ENCODE results near the gene UBE2D2. TPM values are rescaled to one million over a fixed set of nuclear protein-coding genes. Genes with fewer than 3 reads are reported as not detected.
"Not testable (repeated sequence)": the region's sequence is repeated elsewhere in the genome, so short reads cannot be mapped to it uniquely, and the experiment has no call there.

UBE2D2 gene
- total RNA-seq, 1 donor from 2014 or later: 155 TPM

DNA sequence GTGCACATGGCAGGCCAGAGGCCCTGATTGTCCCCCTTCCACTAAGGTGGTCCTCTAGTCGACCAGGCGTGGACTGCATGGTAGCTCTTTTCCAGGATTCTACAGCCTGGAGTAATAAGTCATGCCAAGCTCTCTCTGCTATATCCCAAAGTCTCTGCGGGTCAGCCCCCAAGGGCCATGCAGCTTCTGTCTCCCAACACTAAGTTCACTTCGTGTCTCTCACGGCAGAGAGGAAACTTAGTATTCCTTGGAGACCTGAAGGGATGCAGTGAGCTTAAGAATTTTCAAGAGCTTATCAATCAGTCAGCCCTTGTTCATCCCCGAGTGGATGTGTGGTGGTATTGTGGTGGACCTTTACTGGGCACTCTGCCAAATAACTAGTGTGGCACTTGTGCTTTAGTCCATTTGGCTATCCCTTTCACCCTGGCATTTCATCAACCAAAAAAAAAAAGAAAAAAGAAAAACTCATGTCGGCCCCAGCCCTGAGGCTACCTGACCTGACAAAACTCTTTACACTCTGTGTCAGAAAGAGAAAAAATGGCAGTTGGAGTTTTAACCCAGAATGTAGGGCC lies 33.2 kb upstream of the UBE2D2 start:
- H3K9me3 Mint-ChIP-seq (ENCODE audit: low read depth); DNase-seq (ENCODE audit: low spot score, unreplicated experiment); H3K4me3 Mint-ChIP-seq (ENCODE audit: low read depth); H3K27ac Mint-ChIP-seq; H3K4me1 Mint-ChIP-seq (ENCODE audit: low read depth); H3K36me3 Mint-ChIP-seq (ENCODE audit: insufficient read depth): not testable (repeated sequence)
- peaks cover 12% of the 10 kb centered on the region for H3K27me3 Mint-ChIP-seq

DNA sequence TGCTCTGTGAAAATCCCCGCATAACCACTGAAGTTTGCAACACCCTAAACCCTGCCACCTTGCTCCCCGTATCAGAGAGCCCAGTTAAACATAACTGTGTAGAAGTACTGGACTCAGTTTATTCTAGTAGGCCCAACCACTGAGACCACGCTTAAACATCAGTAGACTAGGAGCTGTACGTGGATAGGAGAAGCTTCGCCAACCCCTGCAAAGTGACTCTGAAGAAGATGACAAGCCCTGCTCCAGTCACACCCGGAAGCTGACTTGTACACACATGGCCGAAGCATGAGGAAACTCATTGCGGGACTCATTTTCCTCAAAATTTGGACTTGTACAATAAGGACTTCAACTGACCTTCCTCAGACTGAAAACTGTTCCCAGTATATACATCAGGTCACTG lies 32.4 kb upstream of the UBE2D2 start:
- H3K4me3 Mint-ChIP-seq (ENCODE audit: low read depth); H3K27ac Mint-ChIP-seq; H3K4me1 Mint-ChIP-seq (ENCODE audit: low read depth); DNase-seq (ENCODE audit: low spot score, unreplicated experiment); H3K36me3 Mint-ChIP-seq (ENCODE audit: insufficient read depth); H3K9me3 Mint-ChIP-seq (ENCODE audit: low read depth): not testable (repeated sequence)
- peaks cover 12% of the 10 kb centered on the region for H3K27me3 Mint-ChIP-seq

DNA sequence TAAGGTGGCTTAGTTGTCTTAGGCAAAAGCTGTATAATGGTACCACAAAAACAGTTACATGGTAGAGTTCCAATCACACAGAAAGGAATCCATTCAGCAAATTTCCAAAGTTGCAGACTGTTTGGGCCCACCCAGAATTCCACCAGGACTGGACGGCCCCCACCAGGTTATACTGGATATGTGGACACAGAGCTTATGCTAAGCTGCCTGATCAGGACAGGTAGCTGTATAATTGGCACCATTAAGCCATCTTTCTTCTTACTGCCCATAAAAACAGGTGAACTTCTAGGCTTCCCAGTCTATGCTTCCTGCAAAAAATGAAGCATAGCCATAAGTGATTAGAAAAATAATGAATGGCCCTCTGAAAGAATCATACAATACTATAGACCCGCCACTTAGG lies 31.1 kb upstream of the UBE2D2 start:
- H3K27ac Mint-ChIP-seq; DNase-seq (ENCODE audit: low spot score, unreplicated experiment); H3K36me3 Mint-ChIP-seq (ENCODE audit: insufficient read depth); H3K9me3 Mint-ChIP-seq (ENCODE audit: low read depth); H3K4me1 Mint-ChIP-seq (ENCODE audit: low read depth); H3K4me3 Mint-ChIP-seq (ENCODE audit: low read depth): not testable (repeated sequence)
- peaks cover 12% of the 10 kb centered on the region for H3K27me3 Mint-ChIP-seq

DNA sequence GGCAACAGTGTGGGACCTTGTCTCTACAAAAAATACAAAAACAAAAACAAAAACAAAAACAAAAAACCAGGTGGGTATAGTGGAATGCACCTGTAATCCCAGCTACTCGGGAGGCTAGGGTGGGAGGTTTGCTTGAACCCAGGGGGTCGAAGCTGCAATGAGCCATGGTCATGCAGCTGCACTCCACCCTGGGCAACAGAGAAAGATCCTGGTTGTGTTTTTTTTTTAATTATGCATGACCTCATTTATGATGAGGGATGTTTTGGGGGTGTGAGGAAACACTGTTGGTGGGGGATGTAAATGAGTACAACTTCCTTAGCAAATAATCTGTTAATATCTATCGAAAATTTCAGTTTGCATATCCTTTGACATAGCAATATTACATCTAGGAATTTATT lies 29.4 kb upstream of the UBE2D2 start:
- no peak for TF ChIP-seq CTCF (IDR thresholded peaks at IDR 0.05; ENCODE audit: unreplicated experiment)
- Mint-ChIP-seq H3K27ac (no peak overlapping the region), H3K36me3 (ENCODE audit: insufficient read depth) (no peaks in the 10 kb centered on the region)

GRCh38 chr5:139543423-139543991 lies 17.6 kb upstream of the UBE2D2 start:
- Mint-ChIP-seq H3K4me1 (ENCODE audit: low read depth) (peaks cover 3% of the 10 kb centered on the region), H3K27ac (no peak overlapping the region), H3K36me3 (ENCODE audit: insufficient read depth) (no peaks in the 10 kb centered on the region), H3K9me3 (ENCODE audit: low read depth) (peaks cover 3% of the 10 kb centered on the region), H3K4me3 (ENCODE audit: low read depth) (peak overlapping the region; percentile 7), H3K27me3 (no peaks in the 10 kb centered on the region)
- peak; percentile 37 for TF ChIP-seq CTCF (IDR thresholded peaks at IDR 0.05; ENCODE audit: unreplicated experiment)
- peak; percentile 25 for DNase-seq (ENCODE audit: low spot score, unreplicated experiment)

More for the DNA sequence above, 29.4 kb upstream of the UBE2D2 start:
- Mint-ChIP-seq H3K4me1 (ENCODE audit: low read depth) (no peaks in the 10 kb centered on the region), H3K27me3 (peaks cover under 1% of the 10 kb centered on the region), H3K9me3 (ENCODE audit: low read depth) (no peaks in the 10 kb centered on the region), H3K4me3 (ENCODE audit: low read depth) (no peak overlapping the region)
- no peak for DNase-seq (ENCODE audit: low spot score, unreplicated experiment)

DNA sequence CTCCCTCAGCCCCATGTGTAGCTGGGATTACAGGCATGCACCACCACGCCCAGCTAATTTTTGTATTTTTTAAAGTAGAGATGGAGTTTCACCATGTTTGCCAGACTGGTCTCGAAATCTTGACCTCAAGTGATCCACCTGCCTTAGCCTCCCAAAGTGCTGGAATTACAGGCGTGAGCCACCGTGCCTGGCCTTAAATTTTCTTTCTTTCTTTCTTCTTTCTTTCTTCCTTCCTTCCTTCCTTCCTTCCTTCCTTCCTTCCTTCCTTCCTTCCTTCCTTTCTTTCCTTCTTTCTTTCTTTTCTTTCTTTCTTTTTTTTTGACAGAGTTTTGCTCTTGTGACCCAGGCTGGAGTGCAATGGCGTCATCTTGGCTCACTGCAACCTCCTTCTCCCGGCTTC lies 14.5 kb upstream of the UBE2D2 start:
- H3K4me3 Mint-ChIP-seq (ENCODE audit: low read depth); H3K27ac Mint-ChIP-seq; H3K4me1 Mint-ChIP-seq (ENCODE audit: low read depth); H3K9me3 Mint-ChIP-seq (ENCODE audit: low read depth); DNase-seq (ENCODE audit: low spot score, unreplicated experiment); H3K36me3 Mint-ChIP-seq (ENCODE audit: insufficient read depth); H3K27me3 Mint-ChIP-seq: not testable (repeated sequence)

- Mint-ChIP-seq H3K27me3 (no peaks in the 10 kb centered on the region), H3K27ac (no peak overlapping the region), H3K4me1 (ENCODE audit: low read depth) (no peaks in the 10 kb centered on the region), H3K36me3 (ENCODE audit: insufficient read depth) (no peaks in the 10 kb centered on the region), H3K9me3 (ENCODE audit: low read depth) (peaks cover 9% of the 10 kb centered on the region), H3K4me3 (ENCODE audit: low read depth) (no peak overlapping the region)
- no peak for DNase-seq (ENCODE audit: low spot score, unreplicated experiment)
- TF ChIP-seq CTCF (IDR thresholded peaks at IDR 0.05; ENCODE audit: unreplicated experiment): no peak
Measured at GRCh38 chr5:139549162-139549894, 11.8 kb upstream of the UBE2D2 start.

- not testable (repeated sequence) for H3K4me1 Mint-ChIP-seq (ENCODE audit: low read depth); H3K36me3 Mint-ChIP-seq (ENCODE audit: insufficient read depth); H3K4me3 Mint-ChIP-seq (ENCODE audit: low read depth); H3K27ac Mint-ChIP-seq; DNase-seq (ENCODE audit: low spot score, unreplicated experiment); H3K9me3 Mint-ChIP-seq (ENCODE audit: low read depth); H3K27me3 Mint-ChIP-seq
Measured at GRCh38 chr5:139550051-139550872, 10.9 kb upstream of the UBE2D2 start.
